Duodenal mucosa (tissue), 2 donors: ENCODE data around the gene SLC7A10.
"Not testable (repeated sequence)": the region's sequence is repeated elsewhere in the genome, so short reads cannot be mapped to it uniquely, and the experiment has no call there.

ENCODE experiments used
- H3K27ac ChIP-seq: one replicate; pipeline ENCODE4 v1.7.0; 2013; ENCODE audit warnings: low read depth, low read length
- H3K27me3 ChIP-seq, 2 donors: one replicate each; pipeline ENCODE4 v1.7.0; 2013; ENCODE audit warnings: low read length in 2 of 2, control low read depth in 1 of 2; ENCODE audit not compliant: insufficient read depth in 2 of 2, control insufficient read depth in 1 of 2
- H3K36me3 ChIP-seq, 2 donors: one replicate each; pipeline ENCODE4 v1.7.0; 2013; ENCODE audit warnings: low read length in 2 of 2, control low read depth in 1 of 2; ENCODE audit not compliant: insufficient read depth in 2 of 2, control insufficient read depth in 1 of 2
- H3K4me1 ChIP-seq, 2 donors: one replicate each; pipeline ENCODE4 v1.7.0; 2013; ENCODE audit warnings: low read length in 2 of 2, control low read depth in 1 of 2; ENCODE audit not compliant: insufficient read depth in 2 of 2, control insufficient read depth in 1 of 2
- H3K4me3 ChIP-seq, 2 donors: one replicate each; pipeline ENCODE4 v1.7.0; 2013; ENCODE audit warnings: low read length in 2 of 2, low read depth in 1 of 2
- H3K9ac ChIP-seq, 2 donors: one replicate each; pipeline ENCODE4 v1.7.0; 2013; ENCODE audit warnings: low read length in 2 of 2, low read depth in 1 of 2
- H3K9me3 ChIP-seq, 2 donors: one replicate each; pipeline ENCODE4 v1.7.0; 2013; ENCODE audit warnings: low read length in 2 of 2, control low read depth in 1 of 2; ENCODE audit not compliant: control insufficient read depth in 1 of 2

The SLC7A10 gene

DNA sequence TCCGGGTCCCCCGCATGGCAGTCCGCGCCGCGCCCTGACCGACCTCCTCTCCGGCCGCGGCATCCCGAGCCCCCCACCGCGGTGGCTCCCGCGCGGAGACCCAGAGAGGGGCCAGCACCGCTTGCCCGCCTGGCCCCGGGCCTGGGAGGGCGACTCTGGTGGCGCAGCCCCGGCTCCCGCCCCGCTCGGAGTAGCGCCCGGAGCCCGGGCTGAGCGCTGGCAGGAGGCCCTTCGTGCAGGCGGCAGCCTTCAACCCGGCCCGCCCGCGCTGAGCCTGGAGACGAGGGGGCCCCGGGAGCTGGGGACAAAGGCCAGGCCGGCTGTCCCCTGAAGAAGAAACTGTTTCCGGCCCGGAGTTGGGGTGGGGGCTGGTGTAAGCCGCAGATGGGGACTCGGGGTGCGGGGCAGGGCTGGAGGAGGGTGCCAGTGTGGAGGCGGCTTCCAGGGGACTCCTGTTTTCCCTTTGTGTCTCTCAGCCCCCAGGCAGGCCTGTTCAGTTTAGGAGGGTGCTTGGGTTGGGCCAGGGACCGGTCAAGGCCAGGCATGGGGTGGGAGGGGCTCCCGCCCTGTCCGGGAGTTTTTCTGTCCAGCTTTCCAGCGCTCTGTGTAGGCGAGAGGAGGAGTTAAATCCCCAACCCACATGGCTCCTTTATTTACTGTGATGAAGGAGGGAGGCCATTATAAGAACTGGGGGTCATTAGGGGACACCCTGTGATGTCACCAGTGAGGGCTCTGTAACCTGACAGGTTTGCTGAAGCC is 30.6 kb downstream of the SLC7A10 start:
- no peaks in the 10 kb centered on the region for H3K9me3 ChIP-seq
- peaks cover 0 to 11% of the 10 kb centered on the region in 2 donors for H3K4me1 ChIP-seq
- peaks cover 2 to 6% of the 10 kb centered on the region in 2 donors for H3K27me3 ChIP-seq
- no peaks in the 10 kb centered on the region for H3K36me3 ChIP-seq
- H3K27ac ChIP-seq = no peak overlapping the region
- H3K4me3 ChIP-seq = peak overlapping the region; percentile 40 to 50
- H3K9ac ChIP-seq = peak overlapping the region; percentile 18 to 32

DNA sequence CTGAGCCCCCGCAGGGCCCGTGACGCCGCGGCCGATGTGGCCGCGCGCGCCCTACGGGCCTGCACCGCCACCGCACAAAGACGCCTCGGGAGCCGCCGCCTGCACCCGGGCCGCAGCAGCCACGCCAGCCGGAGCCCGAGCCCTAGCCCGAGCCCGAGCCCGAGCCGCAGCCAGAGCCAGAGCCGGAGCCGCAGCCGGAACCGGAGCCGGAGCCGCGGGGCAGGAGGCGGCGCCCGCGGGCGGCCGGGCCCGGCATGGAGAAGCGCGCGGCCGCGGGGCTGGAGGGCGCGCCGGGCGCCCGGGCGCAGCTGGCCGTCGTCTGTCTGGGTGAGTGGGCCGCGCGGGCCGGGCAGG is 31.1 kb downstream of the SLC7A10 start:
- H3K4me3 ChIP-seq = no peak overlapping the region
- H3K27ac ChIP-seq = no peak overlapping the region
- peaks cover 0 to 11% of the 10 kb centered on the region in 2 donors for H3K4me1 ChIP-seq
- peaks cover 2 to 6% of the 10 kb centered on the region in 2 donors for H3K27me3 ChIP-seq
- H3K36me3 ChIP-seq = no peaks in the 10 kb centered on the region
- no peaks in the 10 kb centered on the region for H3K9me3 ChIP-seq
- no peak overlapping the region for H3K9ac ChIP-seq

DNA sequence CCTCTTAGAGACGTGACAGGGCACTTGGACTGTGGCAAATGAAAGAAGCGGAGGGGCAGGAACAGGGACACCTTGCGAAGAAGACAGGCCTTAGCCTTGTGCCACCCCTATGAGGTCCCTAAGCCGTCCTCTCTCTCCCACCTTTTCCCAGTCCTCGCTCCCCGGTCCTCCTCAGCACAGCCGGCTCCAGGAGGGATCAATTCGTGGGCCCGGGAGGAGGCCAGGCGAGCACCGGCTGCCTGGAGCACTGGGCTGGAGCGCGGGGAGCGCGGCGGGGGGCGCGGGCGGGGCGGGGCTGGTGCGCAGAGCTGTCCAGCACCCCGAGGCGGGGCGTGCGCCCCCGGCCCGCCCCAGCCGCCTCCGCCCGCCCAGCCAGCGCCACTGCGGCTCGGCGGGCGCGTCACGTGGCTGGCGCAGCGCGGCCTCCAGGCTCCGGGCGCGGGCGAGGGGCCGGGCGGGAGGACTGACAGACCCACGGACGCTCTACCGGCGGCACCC is 31.7 kb downstream of the SLC7A10 start, which contains the start of gene LRP3:
TSS of gene LRP3 (plus strand) at position 466 of the 498 bp plus-strand sequence. CDS start 456 bp downstream, outside the sequence.
- Histone ChIP-seq H3K27ac (no peak within 1 kb of the TSS), H3K9ac (peak within 1 kb of the TSS; percentile 18 to 32), H3K9me3 (no peaks in the 10 kb centered on the region), H3K27me3 (peaks cover 2 to 6% of the 10 kb centered on the region in 2 donors), H3K4me3 (peak within 1 kb of the TSS; percentile 40 to 50), H3K36me3 (no peaks in the 10 kb centered on the region), H3K4me1 (peaks cover 0 to 11% of the 10 kb centered on the region in 2 donors)

DNA sequence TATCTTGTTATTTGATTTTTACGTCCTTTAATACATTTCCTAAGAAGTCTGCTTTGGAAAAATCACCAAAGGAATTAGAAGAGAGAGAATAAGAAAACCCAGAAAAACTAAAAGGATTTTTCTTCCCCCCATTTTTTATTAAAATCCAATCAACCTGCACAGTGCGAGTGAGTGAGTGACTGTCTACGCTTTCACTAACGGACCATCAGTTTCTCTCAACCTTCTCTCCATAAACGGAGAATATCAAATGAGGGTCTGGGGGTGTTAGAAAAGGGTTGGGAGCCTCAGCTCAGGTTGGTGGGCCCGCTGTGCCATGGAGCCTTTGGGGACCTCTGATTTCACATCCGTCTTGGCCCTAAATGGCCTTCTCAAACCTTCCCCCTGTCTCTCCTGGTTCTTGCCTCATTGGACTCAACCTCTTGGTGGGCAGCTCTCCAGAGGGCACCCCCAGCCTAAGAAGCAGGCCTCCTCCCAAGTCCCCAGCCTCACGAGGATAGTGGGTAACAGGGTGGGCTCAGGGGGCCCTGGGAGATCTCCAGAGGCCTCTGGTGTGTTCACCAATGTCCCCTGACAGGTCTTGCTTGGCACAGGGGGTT is 32.3 kb downstream of the SLC7A10 start:
- Histone ChIP-seq H3K27ac (no peak overlapping the region), H3K4me1 (peaks cover 0 to 11% of the 10 kb centered on the region in 2 donors)

DNA sequence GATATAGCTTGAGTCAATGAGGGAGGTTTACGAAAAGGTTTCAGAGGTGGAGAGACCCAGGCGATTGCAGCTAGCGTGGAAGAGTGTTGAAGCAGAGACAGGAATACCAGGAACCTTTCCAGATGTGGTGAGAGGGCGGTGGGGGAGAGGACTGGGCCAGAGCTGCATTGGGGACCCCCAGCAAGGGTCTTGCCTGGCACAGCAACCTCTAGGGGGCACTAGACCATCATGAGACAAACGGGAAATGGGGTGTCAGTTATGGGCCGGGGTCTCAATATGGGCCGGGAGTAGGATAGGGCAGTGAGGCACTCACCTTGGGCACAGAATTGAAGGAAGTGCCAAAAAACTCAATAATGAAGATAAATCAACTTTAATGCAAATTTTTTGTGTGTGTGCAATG is 33.6 kb downstream of the SLC7A10 start:
- Histone ChIP-seq H3K27me3 (peaks cover 2 to 6% of the 10 kb centered on the region in 2 donors), H3K9ac (no peak overlapping the region), H3K9me3 (no peaks in the 10 kb centered on the region), H3K4me1 (peaks cover 0 to 4% of the 10 kb centered on the region in 2 donors), H3K36me3 (no peaks in the 10 kb centered on the region), H3K27ac (no peak overlapping the region), H3K4me3 (no peak overlapping the region)

More for the DNA sequence above, 32.3 kb downstream of the SLC7A10 start:
- Histone ChIP-seq H3K9ac (no peak overlapping the region), H3K27me3 (peaks cover 2 to 6% of the 10 kb centered on the region in 2 donors), H3K9me3 (no peaks in the 10 kb centered on the region), H3K36me3 (no peaks in the 10 kb centered on the region), H3K4me3 (peak overlapping the region in 1 of 2 donors; percentile 40)

DNA sequence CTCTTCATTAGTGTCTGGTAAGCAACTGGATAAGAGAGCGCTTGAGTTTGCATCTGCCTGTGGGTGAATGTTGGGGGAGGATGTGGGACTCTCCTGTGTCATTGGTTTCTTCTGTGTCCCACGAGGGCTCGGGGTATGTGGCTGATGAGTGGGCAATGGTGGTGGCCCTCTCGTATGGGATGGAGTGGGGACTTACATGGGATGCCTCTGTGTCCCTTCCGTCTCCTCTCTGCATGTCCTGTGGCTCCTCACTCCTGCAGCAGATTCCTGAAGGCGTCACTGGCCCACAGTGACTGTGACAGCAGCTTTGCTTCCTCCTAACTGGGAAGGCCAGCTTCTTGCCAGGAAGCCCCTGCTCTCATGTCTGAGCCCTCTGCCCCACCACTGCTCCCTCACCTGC is 34.1 kb downstream of the SLC7A10 start:
- no peaks in the 10 kb centered on the region for H3K36me3 ChIP-seq
- no peak overlapping the region for H3K27ac ChIP-seq
- no peak overlapping the region for H3K4me3 ChIP-seq
- H3K9me3 ChIP-seq = no peaks in the 10 kb centered on the region
- peaks cover 0 to 4% of the 10 kb centered on the region in 2 donors for H3K4me1 ChIP-seq
- H3K27me3 ChIP-seq = peaks cover 2 to 6% of the 10 kb centered on the region in 2 donors
- no peak overlapping the region for H3K9ac ChIP-seq

DNA sequence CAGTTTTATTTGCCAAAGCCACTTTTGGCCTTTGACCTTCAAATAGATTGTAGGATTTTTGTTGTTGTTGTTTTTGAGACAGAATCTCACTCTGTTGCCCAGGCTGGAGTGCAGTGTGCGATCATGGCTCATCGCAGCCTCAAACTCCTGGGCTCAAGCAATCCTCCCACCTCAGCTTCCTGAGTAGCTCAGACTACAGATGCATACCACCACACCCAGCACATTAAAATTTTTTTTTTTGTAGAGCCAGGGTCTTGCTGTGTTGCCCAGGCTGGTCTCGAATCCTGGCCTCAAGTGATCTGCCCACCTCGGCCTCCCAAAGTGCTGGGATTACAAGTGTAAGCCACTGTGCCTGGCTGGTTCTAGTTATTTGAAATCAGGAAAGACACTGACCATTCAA is 34.6 kb downstream of the SLC7A10 start:
- H3K9ac ChIP-seq, H3K9me3 ChIP-seq, H3K4me3 ChIP-seq, H3K36me3 ChIP-seq, H3K4me1 ChIP-seq, H3K27ac ChIP-seq, H3K27me3 ChIP-seq: not testable (repeated sequence)

DNA sequence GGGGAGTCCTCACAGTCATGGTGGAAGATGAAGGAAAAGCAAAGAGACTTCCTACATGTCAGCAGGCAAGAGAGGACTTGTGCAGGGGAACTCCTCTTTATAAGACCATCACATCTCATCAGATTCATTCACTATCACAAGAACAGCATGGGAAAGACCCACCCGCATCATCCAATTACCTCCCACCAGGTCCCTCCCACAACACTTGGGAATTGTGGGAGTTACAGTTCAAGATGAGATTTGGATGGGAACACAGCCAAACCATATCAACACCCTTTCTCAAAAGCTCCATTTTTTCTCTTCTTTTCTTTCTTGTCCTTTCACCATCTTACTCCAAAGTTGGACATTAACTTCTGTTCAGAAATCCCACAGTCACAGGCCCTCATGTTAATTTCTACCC is 36.2 kb downstream of the SLC7A10 start:
- H3K9me3 ChIP-seq = no peaks in the 10 kb centered on the region

DNA sequence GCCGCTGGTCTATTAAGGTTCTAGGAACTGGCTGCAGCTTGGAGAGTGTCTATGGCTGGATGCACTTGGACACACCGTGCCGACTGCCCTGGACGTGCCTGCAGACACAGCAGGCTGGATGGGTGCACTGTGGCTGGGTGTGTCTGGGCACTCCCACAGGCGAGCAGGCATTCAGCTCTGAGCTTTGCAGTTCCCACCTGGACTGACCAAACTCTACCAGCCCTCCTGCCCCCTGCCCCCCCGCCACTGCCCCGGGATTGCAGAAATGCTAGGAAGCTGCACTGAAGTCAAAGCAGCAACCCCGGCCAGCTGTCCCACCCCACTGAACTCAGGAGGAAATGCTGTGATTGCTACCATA is 38.5 kb downstream of the SLC7A10 start:
- H3K4me1 ChIP-seq = peaks cover 0 to 6% of the 10 kb centered on the region in 2 donors
- peaks cover 0 to 2% of the 10 kb centered on the region in 2 donors for H3K27me3 ChIP-seq
- no peak overlapping the region for H3K27ac ChIP-seq
- no peak overlapping the region for H3K9ac ChIP-seq
- no peaks in the 10 kb centered on the region for H3K36me3 ChIP-seq
- no peak overlapping the region for H3K4me3 ChIP-seq
- no peaks in the 10 kb centered on the region for H3K9me3 ChIP-seq

More for the DNA sequence above, 36.2 kb downstream of the SLC7A10 start:
- Histone ChIP-seq H3K27ac (no peak overlapping the region), H3K36me3 (no peaks in the 10 kb centered on the region), H3K27me3 (peaks cover 2 to 6% of the 10 kb centered on the region in 2 donors), H3K4me3 (no peak overlapping the region), H3K4me1 (peaks cover 0 to under 1% of the 10 kb centered on the region in 2 donors), H3K9ac (no peak overlapping the region)

DNA sequence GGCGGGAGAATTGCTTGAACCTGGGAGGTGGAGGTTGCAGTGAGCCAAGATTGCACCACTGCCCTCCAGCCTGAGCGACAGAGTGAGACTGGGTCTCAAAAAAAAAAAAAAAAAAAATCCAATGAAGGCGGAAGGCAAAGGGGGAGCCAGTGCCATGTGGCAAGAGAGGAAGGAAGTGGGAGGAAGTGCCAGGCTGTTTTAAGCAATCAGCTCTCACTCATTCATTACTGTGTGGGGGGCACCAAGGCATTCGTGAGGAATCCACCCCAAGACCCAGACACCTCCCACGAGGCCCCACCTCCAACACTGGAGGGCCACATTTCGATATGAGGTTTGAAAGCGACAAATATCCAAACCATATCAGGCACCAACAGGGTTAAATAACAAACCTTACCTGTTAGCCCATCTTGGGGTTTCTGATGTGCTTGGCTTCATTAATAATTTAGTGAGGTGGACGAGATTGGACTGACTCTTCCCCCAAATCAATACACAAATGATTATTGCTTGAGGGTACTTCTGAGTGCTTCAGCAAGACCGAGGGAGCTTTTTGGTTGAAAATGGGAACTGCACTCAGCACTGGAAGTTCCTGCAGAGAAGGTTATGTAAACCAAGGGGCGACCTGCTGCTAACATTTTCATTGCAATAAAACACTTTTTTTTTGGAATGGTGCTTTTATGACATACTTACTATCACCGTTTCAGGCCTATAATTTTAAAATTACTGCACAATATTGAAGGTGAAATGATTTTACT is 39.0 kb downstream of the SLC7A10 start:
- no peaks in the 10 kb centered on the region for H3K36me3 ChIP-seq
- H3K4me1 ChIP-seq = peaks cover 0 to 6% of the 10 kb centered on the region in 2 donors
- no peaks in the 10 kb centered on the region for H3K9me3 ChIP-seq
- H3K9ac ChIP-seq = no peak overlapping the region
- no peak overlapping the region for H3K27ac ChIP-seq
- no peak overlapping the region for H3K4me3 ChIP-seq
- no peaks in the 10 kb centered on the region for H3K27me3 ChIP-seq
